ENCODE results near the gene S1PR1. TPM values are rescaled to one million over a fixed set of nuclear protein-coding genes. Genes with fewer than 3 reads are reported as not detected.

Gene S1PR1
- polyA plus RNA-seq, 1 donor (not counting 4 experiments of a cell fraction or from before 2014, with no cell fraction given), result 3.1 TPM

GRCh38 chr1:101244842-101245241 is 8.0 kb downstream of the S1PR1 start:
- FAIRE-seq (no peak), DNase-seq (ENCODE audit: low read depth, low spot score) (no peak)
- Histone ChIP-seq H4K20me1 (ENCODE audit: control insufficient read depth, extremely low read depth, insufficient read depth, low read length) (no peaks in the 10 kb centered on the region), H3K4me2 (ENCODE audit: control insufficient read depth, extremely low read depth, insufficient read depth, low read depth, low read length) (no peak overlapping the region), H3K27ac (ENCODE audit: control insufficient read depth, insufficient read depth, low read length) (no peak overlapping the region), H3K27me3 (ENCODE audit: control insufficient read depth, extremely low read depth, insufficient read depth, low read length) (no peaks in the 10 kb centered on the region), H3K79me2 (ENCODE audit: control insufficient read depth, insufficient read depth, low read length) (no peaks in the 10 kb centered on the region), H3K4me1 (ENCODE audit: control insufficient read depth, extremely low read depth, insufficient read depth, low read length) (no peaks in the 10 kb centered on the region), H3K9me3 (ENCODE audit: control insufficient read depth, low read depth, low read length) (no peaks in the 10 kb centered on the region), H3K36me3 (ENCODE audit: control insufficient read depth in 2 of 2, extremely low read depth in 1 of 2, insufficient read depth in 2 of 2, low read length in 2 of 2) (peaks cover 0 to 4% of the 10 kb centered on the region in 2 experiments), H2AFZ (ENCODE audit: control insufficient read depth, low read length) (no peak overlapping the region), H3K9ac (ENCODE audit: control insufficient read depth, extremely low read depth, insufficient read depth, low read length) (no peak overlapping the region), H3K9me1 (ENCODE audit: control insufficient read depth, extremely low read depth, insufficient read depth, low read length) (no peaks in the 10 kb centered on the region), H3K4me3 (ENCODE audit: control insufficient read depth in 2 of 3, extremely low read depth in 1 of 3, insufficient read depth in 2 of 3, low read depth in 1 of 3, low read length in 3 of 3) (no peak overlapping the region)
- no peak for TF ChIP-seq CTCF (optimal IDR thresholded peaks at IDR 0.05 in 1 of 3, IDR thresholded peaks at IDR 0.05 in 1 of 3, conservative IDR thresholded peaks at IDR 0.05 in 1 of 3; ENCODE audit: extremely low read depth in 1 of 3, insufficient read depth in 2 of 3, low read length in 3 of 3)
- no peak for TF ChIP-seq EZH2 (IDR thresholded peaks at IDR 0.05; ENCODE audit: low read length)
- dilution Hi-C loops (cut with MboI; ENCODE audit: extremely low pct_ligation_motif_present, low sequenced_read_pairs), result no loop called here

DNA sequence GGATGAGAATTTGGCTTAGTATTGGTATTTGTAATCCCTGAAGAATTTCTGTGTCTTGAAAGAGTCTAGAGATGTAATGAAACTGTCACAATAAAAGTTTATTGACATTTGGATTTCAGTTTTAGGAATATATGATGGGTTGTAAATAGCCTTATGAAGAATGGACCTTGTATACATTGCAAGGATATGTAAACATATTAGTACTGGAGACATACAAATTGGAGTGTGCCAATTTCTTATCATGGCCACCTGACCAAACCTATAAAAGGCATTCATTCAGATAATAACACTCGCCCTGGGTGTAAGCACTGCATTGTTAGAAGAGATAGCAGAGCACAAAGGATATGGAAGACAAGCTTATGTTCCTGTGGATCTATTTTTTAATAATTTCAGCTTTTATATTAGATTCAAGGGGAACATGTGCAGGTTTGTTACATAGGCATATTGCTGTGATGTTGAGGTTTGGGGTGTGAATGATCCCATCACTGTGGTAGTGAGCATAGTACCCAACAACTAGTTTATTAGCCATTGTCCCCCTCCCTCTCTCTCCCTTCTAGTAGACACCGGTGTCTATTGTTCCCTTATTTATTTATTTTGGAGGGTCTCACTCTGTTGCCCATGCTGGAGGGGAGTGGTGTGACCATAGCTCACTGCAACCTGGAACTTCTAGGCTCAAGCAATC is 8.6 kb downstream of the S1PR1 start:
- no peaks in the 10 kb centered on the region for H4K20me1 ChIP-seq (ENCODE audit: control insufficient read depth, extremely low read depth, insufficient read depth, low read length)
- no peak overlapping the region for H3K4me2 ChIP-seq (ENCODE audit: control insufficient read depth, extremely low read depth, insufficient read depth, low read depth, low read length)
- no peaks in the 10 kb centered on the region for H3K9me1 ChIP-seq (ENCODE audit: control insufficient read depth, extremely low read depth, insufficient read depth, low read length)
- DNase-seq (ENCODE audit: low read depth, low spot score), result no peak
- no peak overlapping the region for H2AFZ ChIP-seq (ENCODE audit: control insufficient read depth, low read length)
- FAIRE-seq, result no peak
- H3K27ac ChIP-seq (ENCODE audit: control insufficient read depth, insufficient read depth, low read length), result no peak overlapping the region
- no peak overlapping the region for H3K4me3 ChIP-seq (ENCODE audit: control insufficient read depth in 2 of 3, extremely low read depth in 1 of 3, insufficient read depth in 2 of 3, low read depth in 1 of 3, low read length in 3 of 3)
- no peaks in the 10 kb centered on the region for H3K79me2 ChIP-seq (ENCODE audit: control insufficient read depth, insufficient read depth, low read length)
- no peaks in the 10 kb centered on the region for H3K27me3 ChIP-seq (ENCODE audit: control insufficient read depth, extremely low read depth, insufficient read depth, low read length)
- H3K36me3 ChIP-seq (ENCODE audit: control insufficient read depth in 2 of 2, extremely low read depth in 1 of 2, insufficient read depth in 2 of 2, low read length in 2 of 2), result peaks cover 0 to 4% of the 10 kb centered on the region in 2 experiments
- no peaks in the 10 kb centered on the region for H3K4me1 ChIP-seq (ENCODE audit: control insufficient read depth, extremely low read depth, insufficient read depth, low read length)
- H3K9ac ChIP-seq (ENCODE audit: control insufficient read depth, extremely low read depth, insufficient read depth, low read length), result no peak overlapping the region
- dilution Hi-C loops (cut with MboI; ENCODE audit: extremely low pct_ligation_motif_present, low sequenced_read_pairs), result no loop called here
- no peak for TF ChIP-seq EZH2 (IDR thresholded peaks at IDR 0.05; ENCODE audit: low read length)
- TF ChIP-seq CTCF (optimal IDR thresholded peaks at IDR 0.05 in 1 of 3, IDR thresholded peaks at IDR 0.05 in 1 of 3, conservative IDR thresholded peaks at IDR 0.05 in 1 of 3; ENCODE audit: extremely low read depth in 1 of 3, insufficient read depth in 2 of 3, low read length in 3 of 3), result no peak
- no peaks in the 10 kb centered on the region for H3K9me3 ChIP-seq (ENCODE audit: control insufficient read depth, low read depth, low read length)
